HepG2 (cell line): ENCODE results near the gene IL32. TPM values are rescaled to one million over a fixed set of nuclear protein-coding genes. Genes with fewer than 3 reads are reported as not detected.

Experiments
- BRD4 ChIP-seq: sonication (generic); formaldehyde crosslinking; IDR thresholded peaks from 2 replicates; pipeline ENCODE4 v1.4.0; 2020; ENCODE audit warnings: missing genetic modification reagents
- CCDC6 ChIP-seq: sonication (generic); formaldehyde crosslinking; IDR thresholded peaks from 2 replicates; pipeline ENCODE4 v1.8.1; 2022; ENCODE audit warnings: mild to moderate bottlenecking, missing genetic modification reagents, moderate library complexity
- CREBL2 ChIP-seq: sonication (generic); formaldehyde crosslinking; IDR thresholded peaks from 2 replicates; pipeline ENCODE4 v1.8.1; 2023; ENCODE audit warnings: missing genetic modification reagents, mild to moderate bottlenecking, borderline replicate concordance
- CREM ChIP-seq, 2 experiments: sonication (generic) in 1 of 2; formaldehyde crosslinking in 1 of 2; IDR thresholded peaks; 2 replicates each; pipeline versions ENCODE4 v1.4.0 to v1.6.1; 2016 to 2020; ENCODE audit warnings: antibody characterized with exemption in 1 of 2, mild to moderate bottlenecking in 1 of 2, missing genetic modification reagents in 1 of 2
- HNRNPH1 ChIP-seq: fragments of 200-400 bp; formaldehyde crosslinking; optimal IDR thresholded peaks from 2 replicates; pipeline ENCODE3; 2017; ENCODE audit warnings: mild to moderate bottlenecking, low read depth, low read length
- KDM5A ChIP-seq: fragments of 200-600 bp; sonication (generic); IDR thresholded peaks from 2 replicates; pipeline ENCODE4 v1.7.0; 2018; ENCODE audit warnings: antibody characterized with exemption, mild to moderate bottlenecking, low read length, borderline replicate concordance
- NCOA2 ChIP-seq: sonication (generic); formaldehyde crosslinking; IDR thresholded peaks from 2 replicates; pipeline ENCODE4 v1.8.0; 2022; ENCODE audit warnings: inconsistent platforms
- THAP7 ChIP-seq: sonication (generic); formaldehyde crosslinking; IDR thresholded peaks from 2 replicates; pipeline ENCODE4 v1.8.1; 2023; ENCODE audit warnings: mild to moderate bottlenecking, missing genetic modification reagents
- TSC22D2 ChIP-seq: sonication (generic); formaldehyde crosslinking; IDR thresholded peaks from 2 replicates; pipeline ENCODE4 v1.5.1; 2020; ENCODE audit warnings: missing genetic modification reagents, mild to moderate bottlenecking, borderline replicate concordance
- ZBTB7B ChIP-seq: sonication (generic); formaldehyde crosslinking; IDR thresholded peaks from 2 replicates; pipeline ENCODE4 v1.4.0; 2020; ENCODE audit warnings: missing genetic modification reagents
- ZNF24 ChIP-seq: fragments of 450-650 bp; IDR thresholded peaks from 2 replicates; pipeline ENCODE4 v1.6.1; 2017; ENCODE audit warnings: antibody characterized with exemption, mild to moderate bottlenecking
- ZNF614 ChIP-seq: IDR thresholded peaks from 2 replicates; pipeline ENCODE4 v1.6.1; 2018; ENCODE audit warnings: missing biosample characterization, missing genetic modification reagents, inconsistent platforms, borderline replicate concordance
- polyA plus RNA-seq, 8 experiments: library from polyadenylated mRNA; depleted of rRNA in 3 of 8; stranded (reverse) in 7 of 8; unstranded in 1 of 8; fragments of >200 nt; fragmentation: Illumina TruSeq in 4 of 8; extraction: Trizol in 4 of 8; gene quantifications; 2 replicates each; pipeline versions ENCODE4 v1.2.1 to v1.2.3, GENCODE V29; 2011 to 2016; ENCODE audit warnings: low read depth in 4 of 8, missing spikeins in 1 of 8, mixed read lengths in 1 of 8; ENCODE audit not compliant: insufficient read depth in 1 of 8
- total RNA-seq, 5 experiments: library from RNA; depleted of rRNA; stranded (reverse); fragments of >200 nt; fragmentation: Illumina TruSeq; extraction: Trizol; gene quantifications; 2 replicates each; pipeline ENCODE4 v1.2.3, GENCODE V29; 2016; ENCODE audit warnings: low read depth in 1 of 5
- TF ChIP-seq, protein P1 (sequence below): sonication (generic); formaldehyde crosslinking; IDR thresholded peaks from 2 replicates; pipeline ENCODE4 v1.4.0; 2020; ENCODE audit warnings: missing genetic modification reagents

Gene IL32
- total and polyA plus RNA-seq, 2 of the 13 experiments (the other 11 are each of a cell fraction or from before 2014, with no cell fraction given): 115 to 165 TPM

DNA sequence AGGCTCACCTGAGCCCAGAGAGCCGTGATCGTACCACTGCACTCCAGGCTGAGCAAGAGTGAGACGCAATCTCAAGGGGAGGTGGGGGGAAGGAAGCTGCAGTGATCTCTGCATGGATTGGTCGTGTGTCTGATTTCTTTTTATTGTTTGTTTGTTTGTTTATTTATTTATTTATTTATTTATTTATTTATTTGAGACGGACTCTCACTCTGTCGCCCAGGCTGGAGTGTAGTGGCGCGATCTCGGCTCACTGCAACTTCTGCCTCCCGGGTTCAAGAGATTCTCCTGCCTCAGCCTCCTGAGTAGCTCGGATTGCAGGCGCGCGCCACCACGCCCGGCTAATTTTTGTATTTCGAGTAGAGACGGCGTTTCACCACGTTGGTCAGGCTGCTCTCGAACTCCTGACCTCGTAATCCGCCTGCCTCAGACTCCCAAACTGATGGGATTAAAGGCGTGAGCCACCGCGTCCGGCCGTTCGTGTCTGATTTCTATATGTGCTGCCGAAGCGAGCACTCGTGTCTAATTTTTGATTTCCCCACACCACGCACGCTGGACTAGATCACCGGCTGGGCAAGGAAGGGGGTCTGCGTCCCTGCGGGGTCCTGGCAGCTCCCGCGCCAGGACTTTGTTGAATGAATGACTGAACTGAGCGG lies 45.7 kb upstream of the IL32 start (continued):
- TF ChIP-seq, protein P1, sequence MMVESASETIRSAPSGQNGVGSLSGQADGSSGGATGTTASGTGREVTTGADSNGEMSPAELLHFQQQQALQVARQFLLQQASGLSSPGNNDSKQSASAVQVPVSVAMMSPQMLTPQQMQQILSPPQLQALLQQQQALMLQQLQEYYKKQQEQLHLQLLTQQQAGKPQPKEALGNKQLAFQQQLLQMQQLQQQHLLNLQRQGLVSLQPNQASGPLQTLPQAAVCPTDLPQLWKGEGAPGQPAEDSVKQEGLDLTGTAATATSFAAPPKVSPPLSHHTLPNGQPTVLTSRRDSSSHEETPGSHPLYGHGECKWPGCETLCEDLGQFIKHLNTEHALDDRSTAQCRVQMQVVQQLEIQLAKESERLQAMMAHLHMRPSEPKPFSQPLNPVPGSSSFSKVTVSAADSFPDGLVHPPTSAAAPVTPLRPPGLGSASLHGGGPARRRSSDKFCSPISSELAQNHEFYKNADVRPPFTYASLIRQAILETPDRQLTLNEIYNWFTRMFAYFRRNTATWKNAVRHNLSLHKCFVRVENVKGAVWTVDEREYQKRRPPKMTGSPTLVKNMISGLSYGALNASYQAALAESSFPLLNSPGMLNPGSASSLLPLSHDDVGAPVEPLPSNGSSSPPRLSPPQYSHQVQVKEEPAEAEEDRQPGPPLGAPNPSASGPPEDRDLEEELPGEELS (CRISPR knock-in tag): no peak
- 0 out of 2 replicates have a peak, but pooled peaks have one; percentile 4 for TF ChIP-seq TSC22D2 (CRISPR knock-in tag)
- no peak for TF ChIP-seq HNRNPH1
- no peak for TF ChIP-seq BRD4 (CRISPR knock-in tag)
- 0 out of 2 replicates have a peak, but pooled peaks have one; percentile 30 for TF ChIP-seq CREBL2
- TF ChIP-seq CCDC6 (CRISPR knock-in tag): no peak
- TF ChIP-seq NCOA2: no peak
- TF ChIP-seq ZNF24: peak; percentile 47; the same call in 1 of the 2 replicates
- TF ChIP-seq THAP7: peak; percentile 74
- TF ChIP-seq CREM (IDR thresholded peaks at IDR 0.05): no peak
- TF ChIP-seq CREM (CRISPR knock-in tag; IDR thresholded peaks at IDR 0.05): no peak
- peak; percentile 55; the same call in 1 of the 2 replicates for TF ChIP-seq ZBTB7B
- 0 out of 2 replicates have a peak, but pooled peaks have one; percentile 17 for TF ChIP-seq KDM5A
- TF ChIP-seq ZNF614 (CRISPR knock-in tag): 0 out of 2 replicates have a peak, but pooled peaks have one; percentile 3
